Effector CD4-positive, alpha-beta T cell (primary cell): ENCODE results near the gene MRO.
"Not testable (repeated sequence)": the region's sequence is repeated elsewhere in the genome, so short reads cannot be mapped to it uniquely, and the experiment has no call there.

Experiments used
- DNase-seq: peaks from one replicate; pipeline ENCODE4 v3.0.0-alpha.2; 2020

MRO gene

DNA sequence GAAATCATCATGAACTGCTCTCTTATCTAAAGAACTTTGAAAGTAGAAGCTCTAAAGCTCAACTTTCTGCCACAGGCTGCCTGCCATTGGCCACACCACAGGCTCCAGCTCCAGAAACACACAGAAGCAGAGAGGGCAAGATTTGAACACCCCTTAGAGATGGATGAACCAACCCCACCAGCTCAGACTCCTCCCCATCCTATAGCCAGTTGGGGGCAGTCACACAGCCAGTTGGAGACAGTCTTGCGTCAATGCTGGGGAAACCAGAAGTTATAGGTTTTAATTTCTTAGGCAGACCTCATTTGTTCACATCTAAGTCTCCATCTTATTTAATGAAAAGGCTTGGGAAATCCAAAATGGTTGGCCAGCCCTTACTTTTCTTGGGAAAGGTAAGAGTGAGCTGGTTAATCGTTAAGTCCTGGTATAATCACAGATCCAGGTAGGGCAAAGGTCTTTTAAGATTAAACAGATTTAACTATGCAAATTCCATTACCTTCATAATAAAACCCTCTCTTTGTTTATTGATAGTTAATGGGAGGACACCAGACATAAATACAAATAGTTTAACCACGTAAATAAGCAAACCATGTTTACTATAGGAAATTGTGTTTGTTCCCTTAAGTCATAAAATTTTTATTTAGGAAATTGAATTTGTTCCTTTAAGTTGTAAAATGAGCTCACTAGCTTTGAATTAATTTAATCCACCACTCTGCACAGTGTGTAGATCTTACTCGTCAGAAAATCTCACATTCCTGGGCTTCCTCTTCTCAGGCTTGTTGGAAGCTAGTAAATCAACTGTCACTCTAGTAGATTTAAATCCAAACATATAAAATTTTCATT is 28.0 kb downstream of the MRO start:
- no peak for DNase-seq

- DNase-seq = no peak
These were observed 28.9 kb downstream of the MRO start for GRCh38 chr18:50790948-50791347.

GRCh38 chr18:50790241-50790640 is 29.6 kb downstream of the MRO start:
- no peak for DNase-seq

DNA sequence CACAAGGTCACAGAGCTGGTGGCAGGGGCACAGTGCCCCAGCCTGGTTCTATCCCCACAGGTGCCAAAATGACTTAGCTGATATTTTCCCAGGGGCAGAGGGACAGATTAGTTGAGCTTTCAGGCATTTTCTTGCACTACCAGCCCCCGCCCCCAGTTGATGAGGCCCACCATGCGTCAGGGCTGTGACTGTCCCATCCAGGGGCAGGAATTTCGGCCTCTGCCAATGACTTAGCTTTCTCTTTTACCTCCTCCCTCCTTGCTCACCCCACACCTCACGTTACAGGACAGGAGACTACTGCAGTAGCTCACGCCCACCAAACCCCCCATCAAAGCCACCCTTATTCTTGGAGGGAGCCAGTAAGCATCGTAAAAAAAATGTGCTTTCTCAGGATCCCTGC is 31.5 kb downstream of the MRO start:
- DNase-seq = no peak

DNA sequence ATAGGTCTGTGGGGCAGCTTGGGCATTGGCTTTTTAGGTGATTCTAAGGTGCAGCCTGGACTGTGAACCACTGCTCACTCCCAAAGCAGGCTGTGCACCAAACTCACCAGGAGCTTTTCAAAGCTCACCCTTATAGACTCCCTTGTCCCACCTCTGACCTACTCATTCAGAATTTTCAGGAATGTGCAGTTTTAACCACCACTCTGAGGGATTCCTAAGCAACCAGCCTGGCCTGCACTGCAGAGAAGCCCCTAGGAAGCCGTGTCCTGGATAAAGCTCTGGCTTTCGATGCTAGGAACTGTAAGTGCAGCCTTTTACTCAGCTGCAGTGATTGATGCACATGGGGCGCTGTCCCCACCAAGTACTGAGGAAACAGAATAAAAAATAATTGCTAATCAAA is 33.0 kb downstream of the MRO start:
- DNase-seq = no peak

DNA sequence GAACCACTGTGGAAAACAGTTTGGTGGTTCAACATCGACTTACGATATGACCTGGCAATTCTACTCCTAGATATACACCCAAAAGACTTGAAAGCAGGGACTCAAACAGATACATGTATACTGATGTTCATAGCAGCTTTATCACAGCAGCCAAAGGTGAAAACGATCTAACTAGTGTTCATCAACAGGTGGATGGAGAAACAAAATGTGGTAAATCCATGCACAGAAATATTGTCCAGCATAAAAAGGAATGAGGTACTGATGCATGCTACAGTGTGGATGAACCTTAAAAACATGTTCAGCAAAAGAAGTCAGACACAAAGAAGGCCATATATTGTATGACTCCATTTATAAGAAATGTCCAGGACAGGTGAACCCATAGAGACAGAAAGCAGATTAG is 36.3 kb downstream of the MRO start:
- DNase-seq = no peak

GRCh38 chr18:50779021-50779420 is 40.8 kb downstream of the MRO start:
- DNase-seq = not testable (repeated sequence)

DNA sequence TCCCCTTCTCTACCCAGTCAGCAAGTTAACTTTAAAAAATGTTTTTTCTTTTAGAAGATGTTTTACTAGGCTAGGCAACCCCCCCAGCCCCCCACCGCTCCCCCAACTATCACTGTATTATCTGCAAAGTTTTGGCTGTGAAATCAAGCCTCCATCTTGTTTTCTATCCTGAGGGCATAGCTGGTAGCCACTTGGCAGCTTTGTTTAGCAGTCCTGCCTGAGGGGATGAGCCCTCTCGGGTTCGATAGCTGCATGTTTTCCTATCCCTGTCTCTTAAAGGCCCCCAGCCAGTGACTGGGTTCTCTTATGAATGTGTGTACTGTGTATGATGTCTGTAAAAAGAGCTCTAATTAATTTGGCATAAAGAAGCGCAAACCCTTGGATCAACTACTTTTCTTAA is 43.4 kb downstream of the MRO start:
- DNase-seq = no peak

DNA sequence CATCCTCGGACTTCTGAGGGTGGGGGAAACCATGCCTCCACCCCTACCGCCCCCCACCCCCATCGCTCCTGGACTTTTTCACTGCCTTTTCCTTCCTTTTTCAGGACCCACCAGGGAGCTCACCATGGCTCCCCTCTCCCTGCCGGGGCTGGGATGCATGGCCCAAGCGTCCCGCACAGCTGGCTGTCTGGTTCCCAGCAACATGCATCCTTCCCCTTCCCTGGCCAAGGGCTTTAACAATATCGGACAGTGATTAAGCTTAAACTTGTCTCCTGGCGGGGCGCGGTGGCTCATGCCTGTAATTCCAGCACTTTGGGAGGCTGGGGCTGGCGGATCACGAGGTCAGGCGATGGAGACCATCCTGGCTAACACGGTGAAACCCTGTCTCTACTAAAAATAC is 44.1 kb downstream of the MRO start:
- DNase-seq = no peak

DNA sequence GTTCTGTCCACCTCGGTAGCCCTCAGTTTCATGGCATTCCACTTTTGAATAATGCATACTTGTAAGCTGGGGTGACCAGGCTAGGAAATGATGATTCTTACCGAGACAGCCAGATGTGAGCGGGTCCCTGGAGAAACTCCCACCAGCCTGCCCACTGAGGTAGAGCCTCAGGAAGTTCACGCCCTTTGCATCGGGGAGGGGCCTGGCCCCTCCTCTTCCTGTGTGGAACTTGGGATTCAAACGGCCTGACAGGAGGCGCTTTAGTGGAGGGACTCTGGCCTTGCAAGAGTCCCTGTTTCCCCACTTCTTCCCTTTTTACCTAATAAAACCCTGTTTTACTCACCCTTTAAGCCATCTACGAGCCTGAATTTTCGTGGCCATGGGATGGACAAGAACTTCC is 44.6 kb downstream of the MRO start:
- DNase-seq = no peak

DNA sequence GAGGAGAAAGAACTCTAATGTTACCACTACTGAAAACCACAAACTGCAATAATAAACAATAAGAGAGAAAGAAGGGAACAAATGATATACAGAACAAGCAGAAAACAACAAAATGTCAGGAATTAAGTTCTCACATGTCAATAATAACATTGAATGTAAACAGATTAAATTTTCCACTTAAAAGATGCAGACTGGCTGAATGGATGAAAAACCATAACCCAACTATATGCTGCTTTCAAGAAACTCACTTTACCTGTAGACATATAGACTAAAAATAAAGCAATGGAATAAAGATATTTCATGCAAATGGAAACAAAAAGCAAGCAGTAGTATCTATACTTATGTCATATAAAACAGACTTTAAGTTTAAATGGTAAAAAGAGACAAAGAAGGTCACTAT is 50.4 kb downstream of the MRO start:
- no peak for DNase-seq

- no peak for DNase-seq
These were observed 62.5 kb downstream of the MRO start for GRCh38 chr18:50757358-50757757.

DNA sequence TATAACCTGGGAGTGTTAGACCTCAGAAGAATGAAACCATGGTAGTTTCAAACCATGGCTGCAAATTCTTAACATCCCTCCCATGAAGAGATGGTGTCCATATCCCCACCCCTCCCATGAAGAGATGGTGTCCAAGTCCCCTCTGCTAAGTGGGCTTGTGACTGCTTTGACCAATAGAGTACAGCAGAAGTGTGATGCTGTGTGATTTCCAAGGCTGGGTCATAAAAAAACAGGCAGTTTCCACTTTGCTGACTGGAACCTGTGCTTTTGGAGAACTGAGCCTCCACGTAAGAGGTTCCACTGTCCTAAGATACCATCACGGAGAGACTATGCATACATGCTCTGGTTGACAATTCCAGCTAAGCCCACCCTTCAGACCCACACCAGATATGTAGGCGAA is 65.5 kb downstream of the MRO start:
- DNase-seq = no peak

GRCh38 chr18:50753311-50753710 is 66.5 kb downstream of the MRO start:
- DNase-seq = no peak

GRCh38 chr18:50751947-50752346 is 67.9 kb downstream of the MRO start:
- no peak for DNase-seq

GRCh38 chr18:50751490-50751889 is 68.3 kb downstream of the MRO start:
- no peak for DNase-seq

- DNase-seq = no peak
These were observed 69.3 kb downstream of the MRO start for GRCh38 chr18:50750546-50750945.

GRCh38 chr18:50749945-50750344 is 69.9 kb downstream of the MRO start:
- DNase-seq = no peak

DNA sequence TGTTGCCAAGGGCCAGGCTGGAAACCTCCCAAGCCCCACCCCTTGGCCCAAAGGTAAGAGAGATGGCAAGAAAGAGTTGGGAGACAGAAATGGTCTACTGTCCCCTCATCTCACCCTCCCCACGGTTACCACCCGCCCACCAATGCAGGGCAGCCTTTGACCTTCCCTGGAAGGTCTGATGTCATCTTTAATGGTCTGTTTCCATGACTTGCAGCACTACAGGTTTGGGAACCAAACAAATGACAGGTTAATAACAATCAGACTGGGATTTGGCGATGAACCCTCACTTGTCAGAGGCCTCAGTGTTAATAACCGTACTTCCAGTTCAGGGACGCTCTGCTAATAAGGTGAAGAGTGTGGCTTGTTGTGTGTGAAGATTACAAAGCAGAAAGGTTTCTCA is 70.4 kb downstream of the MRO start:
- DNase-seq = no peak

GRCh38 chr18:50748243-50749229 is 71.3 kb downstream of the MRO start:
- DNase-seq = no peak

- no peak for DNase-seq
These were observed 72.0 kb downstream of the MRO start for GRCh38 chr18:50747849-50748242.

GRCh38 chr18:50745945-50746344 is 73.9 kb downstream of the MRO start:
- DNase-seq = no peak
